Aorta (tissue), 5 donors: ENCODE results near the gene RAB24. TPM values are rescaled to one million over a fixed set of nuclear protein-coding genes. Genes with fewer than 3 reads are reported as not detected.
A peak's percentile ranks its signal among the peaks of the same experiment; 100 is the strongest.

Source experiments
- ATAC-seq: fragments of 200-7000 bp; cut with Tn5 transposase; one replicate; pipeline ENCODE4 v1.9.1; 2022; ENCODE audit warnings: moderate library complexity; ENCODE audit not compliant: low FRiP score
- DNase-seq, 2 donors: peaks; one replicate each; pipeline ENCODE4 v3.0.0-alpha.2; 2020
- H3K27ac ChIP-seq, 2 donors: one replicate each; pipeline ENCODE4 v1.5.1; 2013; ENCODE audit warnings: low read length in 2 of 2, mild to moderate bottlenecking in 2 of 2, moderate library complexity in 2 of 2, control low read depth in 1 of 2, inconsistent platforms in 1 of 2, low read depth in 1 of 2
- H3K27me3 ChIP-seq, 2 donors: one replicate each; pipeline ENCODE4 v1.6.1; 2013; ENCODE audit warnings: control low read depth in 1 of 2, low read length in 1 of 2, mild to moderate bottlenecking in 1 of 2, moderate library complexity in 1 of 2; ENCODE audit not compliant: insufficient read depth in 2 of 2, control insufficient read depth in 1 of 2
- H3K36me3 ChIP-seq, 2 donors: one replicate each; pipeline ENCODE4 v1.6.1; 2013; ENCODE audit warnings: control low read depth in 1 of 2, low read length in 1 of 2, mild to moderate bottlenecking in 1 of 2; ENCODE audit not compliant: insufficient read depth in 2 of 2, control insufficient read depth in 1 of 2
- H3K4me1 ChIP-seq, 2 donors: one replicate each; pipeline ENCODE4 v1.6.1; 2013; ENCODE audit warnings: low read length in 2 of 2, control low read depth in 1 of 2, mild to moderate bottlenecking in 1 of 2, moderate library complexity in 1 of 2; ENCODE audit not compliant: insufficient read depth in 2 of 2, control insufficient read depth in 1 of 2
- H3K4me3 ChIP-seq, 2 donors: one replicate each; pipeline ENCODE4 v1.5.1; 2013; ENCODE audit warnings: low read length in 2 of 2, control low read depth in 1 of 2, mild to moderate bottlenecking in 1 of 2
- H3K9me3 ChIP-seq: one replicate; pipeline ENCODE4 v1.6.1; 2013; ENCODE audit warnings: mild to moderate bottlenecking, low read length; ENCODE audit not compliant: control insufficient read depth
- WGBS, 2 donors: extraction: QIAGEN DNeasy Blood & Tissue Kit; methylation state at CpG; one replicate each; pipeline ENCODE4 v1.1.7; 2013; 5-methylcytosine and 5-hydroxymethylcytosine counted together
- intact Hi-C, 2 donors: fragments of 100-400 bp; cut with DNase I; formaldehyde crosslinking; loops; one replicate each; pipeline versions ENCODE4 v1.14.2 to v1.15.0; 2022
- polyA plus RNA-seq, 2 donors: library from polyadenylated mRNA; stranded (reverse); fragments of 200-250 nt; gene quantifications; one replicate each; pipeline ENCODE4 v1.2.3, GENCODE V29; 2013
- total RNA-seq, 2 donors: library from RNA; stranded (reverse); fragmentation: NEBNext Ultra II Directional; extraction: Animal tissue kit (Norgen Biotek cat#: 25700); gene quantifications; one replicate each; pipeline ENCODE4 v1.2.1, GENCODE V29; 2021
- donor health status: healthy with polysubstance abuse.
- donor health status: Bipolar disorder and iron deficiency.
- donor health status: DM: no; HTN: no; CAD: no.
- donor health status: DM: no; HTN: no; CAD: no.
- donor health status: DM: yes; HTN: yes; CAD: no.

The RAB24 gene
- total and polyA plus RNA-seq, 4 donors, result 19.6 to 80.7 (median 39.1) TPM

DNA sequence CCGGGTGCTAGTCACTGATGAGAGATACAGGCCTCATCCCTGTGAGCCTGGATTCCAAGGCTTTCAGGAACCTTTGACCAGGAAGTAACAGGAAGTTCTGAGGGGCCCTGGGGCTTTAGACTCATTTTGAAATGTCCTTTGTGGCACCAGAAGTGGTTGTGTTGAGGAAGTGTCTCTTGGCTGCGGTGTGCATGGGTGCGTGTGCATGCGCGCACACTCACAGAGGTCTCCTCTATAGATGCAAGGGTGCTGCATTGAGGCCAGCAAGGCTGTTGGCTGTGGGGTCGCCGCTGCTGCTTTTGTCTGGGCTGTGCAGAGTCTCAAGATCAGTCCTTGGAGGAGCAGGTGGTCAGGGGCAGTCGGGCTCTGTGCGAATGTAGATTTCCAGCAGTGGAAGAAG lies 7.6 kb downstream of the RAB24 start:
- Histone ChIP-seq H3K27me3 (no peaks in the 10 kb centered on the region), H3K4me1 (no peaks in the 10 kb centered on the region), H3K9me3 (no peaks in the 10 kb centered on the region), H3K27ac (no peak overlapping the region), H3K36me3 (peaks cover 8 to 12% of the 10 kb centered on the region in 2 donors), H3K4me3 (no peak overlapping the region)
- DNase-seq, result no peak
- WGBS, 2 donors, result 91 to 95% methylated on average over 9 of the region's 9 CpGs
- ATAC-seq, result no peak
- intact Hi-C loops, result no loop called here

- Histone ChIP-seq H3K4me1 (no peaks in the 10 kb centered on the region), H3K9me3 (no peaks in the 10 kb centered on the region), H3K36me3 (peaks cover 8 to 14% of the 10 kb centered on the region in 2 donors), H3K27ac (no peak overlapping the region), H3K4me3 (no peak overlapping the region), H3K27me3 (no peaks in the 10 kb centered on the region)
- DNase-seq, result peak in 1 of 2 donors; percentile 31
- WGBS, 2 donors, result 89 to 93% methylated on average over 3 of the region's 3 CpGs
- no peak for ATAC-seq
- intact Hi-C loops, result no loop called here
Observed at GRCh38 chr5:177294632-177295031, 8.9 kb downstream of the RAB24 start.

DNA sequence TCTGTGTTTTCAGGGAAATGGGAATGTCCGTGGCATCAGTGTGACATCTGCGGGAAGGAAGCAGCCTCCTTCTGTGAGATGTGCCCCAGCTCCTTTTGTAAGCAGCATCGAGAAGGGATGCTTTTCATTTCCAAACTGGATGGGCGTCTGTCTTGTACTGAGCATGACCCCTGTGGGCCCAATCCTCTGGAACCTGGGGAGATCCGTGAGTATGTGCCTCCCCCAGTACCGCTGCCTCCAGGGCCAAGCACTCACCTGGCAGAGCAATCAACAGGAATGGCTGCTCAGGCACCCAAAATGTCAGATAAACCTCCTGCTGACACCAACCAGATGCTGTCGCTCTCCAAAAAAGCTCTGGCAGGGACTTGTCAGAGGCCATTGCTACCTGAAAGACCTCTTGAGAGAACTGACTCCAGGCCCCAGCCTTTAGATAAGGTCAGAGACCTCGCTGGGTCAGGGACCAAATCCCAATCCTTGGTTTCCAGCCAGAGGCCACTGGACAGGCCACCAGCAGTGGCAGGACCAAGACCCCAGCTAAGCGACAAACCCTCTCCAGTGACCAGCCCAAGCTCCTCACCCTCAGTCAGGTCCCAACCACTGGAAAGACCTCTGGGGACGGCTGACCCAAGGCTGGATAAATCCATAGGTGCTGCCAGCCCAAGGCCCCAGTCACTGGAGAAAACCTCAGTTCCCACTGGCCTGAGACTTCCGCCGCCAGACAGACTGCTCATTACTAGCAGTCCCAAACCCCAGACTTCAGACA lies 9.5 kb downstream of the RAB24 start:
- Histone ChIP-seq H3K4me1 (no peaks in the 10 kb centered on the region), H3K9me3 (no peaks in the 10 kb centered on the region), H3K27ac (no peak overlapping the region), H3K27me3 (no peaks in the 10 kb centered on the region), H3K4me3 (no peak overlapping the region), H3K36me3 (peaks cover 8 to 14% of the 10 kb centered on the region in 2 donors)
- ATAC-seq, result no peak
- intact Hi-C loops, result no loop called here
- no peak for DNase-seq
- 89 to 92% methylated on average over 12 of the region's 12 CpGs for WGBS, 2 donors

DNA sequence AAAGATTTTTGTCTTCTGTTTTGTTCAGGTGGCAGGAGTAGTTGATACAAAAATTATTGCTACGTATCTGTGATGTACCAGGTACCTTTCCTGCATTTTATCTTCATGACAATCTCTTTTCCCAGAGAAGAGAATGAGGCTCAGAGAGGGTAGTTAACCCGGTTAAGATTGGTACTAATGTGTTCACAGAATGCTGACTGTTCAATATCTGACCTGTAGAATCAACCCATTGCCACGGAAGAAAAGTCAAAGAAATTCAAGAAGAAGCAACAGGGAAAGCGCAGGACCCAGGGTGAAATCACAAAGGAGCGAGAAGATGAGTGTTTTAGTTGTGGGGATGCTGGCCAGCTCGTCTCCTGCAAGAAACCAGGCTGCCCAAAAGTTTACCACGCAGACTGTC lies 11.8 kb downstream of the RAB24 start:
- no peaks in the 10 kb centered on the region for H3K27me3 ChIP-seq
- no peaks in the 10 kb centered on the region for H3K4me1 ChIP-seq
- ATAC-seq (no peak), DNase-seq (no peak)
- peaks cover 2 to 19% of the 10 kb centered on the region in 2 donors for H3K36me3 ChIP-seq
- intact Hi-C loops, result no loop called here
- H3K27ac ChIP-seq, result no peak overlapping the region
- 94 to 98% methylated on average over 7 of the region's 7 CpGs for WGBS, 2 donors
- H3K9me3 ChIP-seq, result no peaks in the 10 kb centered on the region
- no peak overlapping the region for H3K4me3 ChIP-seq

DNA sequence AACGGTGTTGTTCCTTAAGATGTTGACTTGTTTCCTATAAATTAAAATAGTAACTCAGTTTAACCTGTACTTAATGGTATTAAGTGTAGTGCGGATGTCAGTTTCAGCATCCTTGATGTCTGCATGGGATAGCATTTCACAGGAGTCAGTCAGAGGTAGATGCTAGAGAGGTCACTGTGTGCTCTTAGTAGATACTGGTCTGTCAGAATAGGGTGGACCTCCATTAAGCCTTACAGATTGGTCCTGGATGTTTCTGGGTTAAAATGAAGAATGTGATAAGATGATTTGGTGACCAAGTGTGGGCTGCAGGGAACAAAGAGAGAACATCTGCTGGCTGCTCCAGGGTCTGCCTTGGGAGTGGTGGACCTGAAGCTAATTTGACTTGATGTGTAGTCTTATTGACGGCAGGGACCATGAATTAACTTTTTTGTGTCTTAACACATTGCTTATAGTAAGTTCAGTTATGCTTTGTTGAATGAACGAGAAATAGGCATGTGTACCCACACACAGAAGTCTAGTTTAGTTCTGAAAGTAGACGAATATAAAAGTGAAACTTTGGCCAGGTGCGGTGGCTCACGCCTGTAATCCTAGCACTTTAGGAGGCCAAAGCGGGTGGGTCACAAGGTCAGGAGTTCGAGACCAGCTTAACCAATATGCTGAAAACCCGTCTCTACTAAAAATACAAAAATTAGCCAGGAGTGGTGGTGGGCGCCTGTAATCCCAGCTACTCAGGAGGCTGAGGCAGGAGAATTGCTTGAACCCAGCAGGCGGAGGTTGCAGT lies 12.5 kb downstream of the RAB24 start:
- intact Hi-C loops, result no loop called here
- 92 to 95% methylated on average over 12 of the region's 12 CpGs for WGBS, 2 donors
- Histone ChIP-seq H3K27me3 (no peaks in the 10 kb centered on the region), H3K4me1 (no peaks in the 10 kb centered on the region), H3K9me3 (no peaks in the 10 kb centered on the region), H3K4me3 (no peak overlapping the region), H3K36me3 (peaks cover 2 to 20% of the 10 kb centered on the region in 2 donors), H3K27ac (no peak overlapping the region)
- no peak for ATAC-seq
- DNase-seq, result no peak

GRCh38 chr5:177288191-177288590 lies 15.3 kb downstream of the RAB24 start:
- no peaks in the 10 kb centered on the region for H3K9me3 ChIP-seq
- no peaks in the 10 kb centered on the region for H3K4me1 ChIP-seq
- DNase-seq (no peak), ATAC-seq (no peak)
- H3K36me3 ChIP-seq, result peaks cover 8 to 15% of the 10 kb centered on the region in 2 donors
- no peaks in the 10 kb centered on the region for H3K27me3 ChIP-seq
- H3K27ac ChIP-seq, result no peak overlapping the region
- 78 to 85% methylated on average over 2 of the region's 2 CpGs for WGBS, 2 donors
- intact Hi-C loops, result no loop called here
- no peak overlapping the region for H3K4me3 ChIP-seq

DNA sequence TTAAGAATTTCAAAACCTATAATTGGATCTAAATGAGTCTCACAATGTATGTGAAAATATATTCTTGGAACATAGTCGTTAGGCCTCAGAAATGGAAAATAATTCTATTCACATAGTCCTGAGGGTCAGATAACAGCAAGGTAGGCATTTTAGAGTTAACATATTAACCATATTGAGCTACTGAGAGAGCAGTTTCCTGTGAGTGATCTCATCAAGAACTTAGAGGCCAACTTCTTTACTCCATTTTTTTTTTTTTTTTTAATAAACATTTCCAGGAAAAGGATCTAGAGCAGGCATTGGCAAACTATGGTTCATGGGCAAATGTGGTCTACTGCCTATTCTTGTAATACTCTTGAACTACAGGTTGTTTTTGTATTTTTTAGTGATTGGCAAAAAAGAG lies 26.6 kb downstream of the RAB24 start:
- H3K4me1 ChIP-seq, result no peaks in the 10 kb centered on the region
- DNase-seq (no peak), ATAC-seq (no peak)
- no peak overlapping the region for H3K4me3 ChIP-seq
- no peak overlapping the region for H3K27ac ChIP-seq
- no peaks in the 10 kb centered on the region for H3K27me3 ChIP-seq
- no peaks in the 10 kb centered on the region for H3K9me3 ChIP-seq
- H3K36me3 ChIP-seq, result peaks cover 0 to 3% of the 10 kb centered on the region in 2 donors
- 66 to 72% methylated on average over 1 of the region's 1 CpG for WGBS, 2 donors
- intact Hi-C loops, result no loop called here

DNA sequence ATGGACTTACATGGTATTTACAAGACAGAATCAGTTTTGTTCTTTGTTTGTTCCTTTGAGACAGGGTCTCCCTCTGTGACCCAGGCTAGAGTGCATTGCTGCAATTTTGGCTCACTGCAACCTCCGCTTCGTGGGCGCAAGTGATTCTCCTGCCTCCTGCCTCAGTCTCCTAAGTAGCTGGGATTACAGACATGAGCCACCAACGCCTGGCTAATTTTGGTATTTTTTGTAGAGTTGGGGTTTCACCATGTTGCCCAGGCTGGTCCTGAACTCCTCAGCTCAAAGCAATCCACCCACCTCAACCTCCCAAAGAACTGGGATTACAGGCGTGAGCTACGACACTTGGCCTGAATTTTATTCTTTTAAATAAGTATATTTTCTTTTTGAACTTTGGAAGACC lies 27.6 kb downstream of the RAB24 start:
- DNase-seq, result no peak
- H3K4me1 ChIP-seq, result no peaks in the 10 kb centered on the region
- H3K9me3 ChIP-seq, result no peaks in the 10 kb centered on the region
- no peaks in the 10 kb centered on the region for H3K27me3 ChIP-seq
- intact Hi-C loops, result no loop called here
- no peak overlapping the region for H3K4me3 ChIP-seq
- no peak for ATAC-seq
- H3K36me3 ChIP-seq, result peaks cover 0 to 3% of the 10 kb centered on the region in 2 donors
- no peak overlapping the region for H3K27ac ChIP-seq
- WGBS, 2 donors, result 90 to 94% methylated on average over 6 of the region's 6 CpGs

DNA sequence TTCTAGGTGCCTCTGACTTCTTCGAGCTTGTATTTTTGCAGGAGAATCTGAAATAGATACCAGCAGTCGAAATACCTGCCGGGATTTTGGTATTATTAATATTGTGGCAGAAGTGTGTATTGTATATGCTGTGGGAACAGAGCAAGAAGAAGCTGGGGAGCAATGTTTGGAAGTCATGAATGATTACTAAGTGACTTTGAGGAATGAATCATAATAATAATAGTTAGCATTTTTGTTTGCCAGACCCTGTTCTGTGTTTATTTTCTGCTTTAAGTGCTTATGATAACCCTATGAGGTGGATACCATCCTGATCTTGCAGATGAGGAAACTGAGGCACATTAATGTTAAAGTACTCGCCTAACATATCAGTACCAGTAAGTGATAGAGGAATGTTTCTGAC lies 32.4 kb downstream of the RAB24 start:
- Histone ChIP-seq H3K27ac (no peak overlapping the region), H3K9me3 (no peaks in the 10 kb centered on the region), H3K27me3 (no peaks in the 10 kb centered on the region), H3K4me3 (no peak overlapping the region), H3K36me3 (peaks cover 5 to 9% of the 10 kb centered on the region in 2 donors), H3K4me1 (no peaks in the 10 kb centered on the region)
- 94 to 98% methylated on average over 4 of the region's 4 CpGs for WGBS, 2 donors
- ATAC-seq (no peak), DNase-seq (no peak)
- intact Hi-C loops, result no loop called here
